ENCODE measurements around the gene RGL3. TPM values are rescaled to one million over a fixed set of nuclear protein-coding genes. Genes with fewer than 3 reads are reported as not detected.
"Not testable (repeated sequence)": the region's sequence is repeated elsewhere in the genome, so short reads cannot be mapped to it uniquely, and the experiment has no call there.

The RGL3 gene
- total and polyA plus RNA-seq, 2 of the 4 experiments (the other 2 are of a cell fraction): 0.18 to 0.62 TPM

DNA sequence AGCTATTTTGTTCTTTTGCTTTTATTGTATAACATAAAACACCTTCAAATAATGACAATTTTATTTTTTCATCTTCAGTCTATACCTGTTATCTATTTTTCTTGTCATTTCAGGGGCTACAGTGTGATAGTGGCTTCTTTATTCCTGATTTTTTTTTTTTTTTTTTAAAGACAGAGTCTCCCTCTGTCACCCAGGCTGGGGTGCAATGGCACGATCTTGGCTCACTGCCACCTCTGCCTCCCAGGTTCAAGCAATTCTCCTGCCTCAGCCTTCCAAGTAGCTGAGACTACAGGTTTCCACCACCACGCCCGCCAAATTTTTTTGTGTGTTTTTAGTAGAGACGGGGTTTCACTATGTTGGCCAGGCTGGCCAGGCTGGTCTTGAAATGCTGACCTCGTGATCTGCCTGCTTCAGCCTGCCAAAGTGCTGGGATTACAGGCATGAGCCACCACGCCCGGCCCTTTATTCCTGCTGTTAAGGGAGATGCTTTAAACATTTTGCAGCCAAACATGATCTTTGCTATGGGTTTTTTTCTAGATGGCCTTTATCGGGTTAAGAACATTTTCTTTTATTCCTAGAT, 49.2 kb upstream of the RGL3 start:
- H2AK9ac ChIP-seq (replicated peaks; ENCODE audit: low read depth, low read length, poor library complexity); H3K4me3 ChIP-seq (ENCODE audit: insufficient read depth, low read depth, low read length); ATAC-seq (ENCODE audit: low read depth); H3K23ac ChIP-seq (ENCODE audit: low read depth, low read length); H4K5ac ChIP-seq (ENCODE audit: low read depth, low read length); in situ Hi-C loops (cut with MboI; ENCODE audit: low sequenced_read_pairs); H3K4ac ChIP-seq (ENCODE audit: low read depth, low read length); H2BK5ac ChIP-seq (ENCODE audit: low read depth, low read length, poor library complexity, severe bottlenecking); H2AFZ ChIP-seq (replicated peaks; ENCODE audit: low read length, poor library complexity); H3K18ac ChIP-seq (ENCODE audit: low read depth, low read length); H3K79me1 ChIP-seq (ENCODE audit: low read depth in 1 of 2, low read length in 2 of 2); POLR2A ChIA-PET (ENCODE audit: unreplicated experiment); H3K4me1 ChIP-seq (ENCODE audit: control insufficient read depth, insufficient read depth, low read length); H3K14ac ChIP-seq (replicated peaks; ENCODE audit: low read depth, low read length); dilution Hi-C loops (cut with HindIII; ENCODE audit: low sequenced_read_pairs, unreplicated experiment); H4K8ac ChIP-seq (ENCODE audit: low read depth in 2 of 2, low read length in 2 of 2); H3K9ac ChIP-seq (ENCODE audit: low read depth, low read length); H3K36me3 ChIP-seq (ENCODE audit: control insufficient read depth, insufficient read depth, low read length); H4K91ac ChIP-seq (ENCODE audit: insufficient read depth, low read depth, low read length); H2BK20ac ChIP-seq (ENCODE audit: low read depth, low read length); DNase-seq; H2AK5ac ChIP-seq (ENCODE audit: low read depth, low read length); intact Hi-C loops (cut with micrococcal nuclease); H2BK120ac ChIP-seq (ENCODE audit: low read depth, low read length); H2BK15ac ChIP-seq (ENCODE audit: low read depth, low read length); H3K9me1 ChIP-seq (ENCODE audit: insufficient read depth, low read length); H3K56ac ChIP-seq (ENCODE audit: extremely low read depth, insufficient read depth, low read length); H4K20me1 ChIP-seq (ENCODE audit: insufficient read depth, low read length); H3K27me3 ChIP-seq (ENCODE audit: control insufficient read depth, insufficient read depth, low read length); BruUV-seq (replicated peaks); H3K9me3 ChIP-seq (ENCODE audit: control insufficient read depth, insufficient read depth, low read length); H3K27ac ChIP-seq (ENCODE audit: insufficient read depth, low read length); H3K4me2 ChIP-seq (ENCODE audit: low read depth, low read length): not testable (repeated sequence)
- WGBS, 2 experiments (ENCODE audit: extremely low coverage in 2 of 2, insufficient read length in 1 of 2): no CpG with 5 or more reads among the region's 8 CpGs
- CTCF ChIA-PET: interaction anchor here (0.7 kb wide), 1 partner anchor 14 kb away, joined by 5 read pairs; no protein-coding TSS in a partner anchor

Data from IMR-90 (cell line).